Gastrocnemius medialis (tissue), 4 donors: Measurements from ENCODE around the gene NKX2-2. TPM values are rescaled to one million over a fixed set of nuclear protein-coding genes. Genes with fewer than 3 reads are reported as not detected.

ENCODE experiments used
- ATAC-seq, 2 donors: fragments of 150-250 bp; one replicate each; pipeline ENCODE4 v1.9.1; 2016
- DNase-seq, 2 donors: peaks; one replicate each; pipeline ENCODE4 v3.0.0-alpha.2; 2019
- H3K27ac ChIP-seq, 4 donors: fragments of 200-600 bp; sonication (generic); 1 replicate in 1 of 4; 2 replicates in 3 of 4; pipeline ENCODE4 v1.5.1; 2016 to 2018; ENCODE audit warnings: mild to moderate bottlenecking in 2 of 4, moderate library complexity in 1 of 4
- H3K27me3 ChIP-seq, 3 donors: fragments of 200-600 bp; sonication (generic) in 2 of 3; 1 replicate in 1 of 3; 2 replicates in 2 of 3; pipeline versions ENCODE4 v1.5.1 to v1.6.0; 2016 to 2019; ENCODE audit warnings: mild to moderate bottlenecking in 1 of 3, moderate library complexity in 1 of 3
- H3K36me3 ChIP-seq, 2 donors: fragments of 200-600 bp; sonication (generic) in 1 of 2; one replicate each; pipeline ENCODE4 v1.5.1; 2017 to 2018
- H3K4me1 ChIP-seq, 2 donors: fragments of 200-600 bp; sonication (generic) in 1 of 2; one replicate each; pipeline ENCODE4 v1.5.1; 2016 to 2017; ENCODE audit warnings: mild to moderate bottlenecking in 2 of 2
- H3K4me3 ChIP-seq, 4 donors: fragments of 200-600 bp; sonication (generic) in 3 of 4; 1 replicate in 1 of 4; 2 replicates in 3 of 4; pipeline ENCODE4 v1.5.1; 2016 to 2019; ENCODE audit warnings: mild to moderate bottlenecking in 2 of 4
- H3K9me3 ChIP-seq, 3 donors: fragments of 200-600 bp; sonication (generic) in 2 of 3; 1 replicate in 1 of 3; 2 replicates in 2 of 3; pipeline ENCODE4 v1.5.1; 2016 to 2019
- POLR2A ChIP-seq, 2 donors: fragments of 450-650 bp; IDR thresholded peaks; one replicate each; pipeline ENCODE4 v1.6.1; 2017; ENCODE audit warnings: antibody characterized with exemption in 2 of 2, mild to moderate bottlenecking in 2 of 2, moderate library complexity in 2 of 2
- in situ Hi-C, 4 donors: fragments of 200-750 bp; cut with MboI; loops; one replicate each; pipeline versions ENCODE4 v1.15.0 to v1.8.0; 2017; ENCODE audit warnings: low sequenced_read_pairs in 4 of 4
- intact Hi-C: fragments of 100-400 bp; cut with DNase I; formaldehyde crosslinking; loops from one replicate; pipeline ENCODE4 v1.15.1; 2023; ENCODE audit warnings: low total_unique reads
- total RNA-seq, 4 donors: library from RNA; depleted of rRNA; stranded (reverse); fragments of >200 nt; gene quantifications; one replicate each; pipeline versions ENCODE4 v1.1.0 to v1.2.3, GENCODE V29; 2016
- TF ChIP-seq, protein P1 (sequence below), 5 experiments: fragments of 450-650 bp in 3 of 5; fragments of 200-600 bp in 2 of 5; sonication (generic) in 2 of 5; IDR thresholded peaks in 4 of 5; conservative IDR thresholded peaks in 1 of 5; 1 replicate in 4 of 5; 2 replicates in 1 of 5; pipeline ENCODE4 v1.5.1; 2016 to 2019; ENCODE audit warnings: antibody characterized with exemption in 5 of 5, mild to moderate bottlenecking in 3 of 5, moderate library complexity in 3 of 5

NKX2-2 gene
- total RNA-seq, 4 donors from 2014 or later: not detected

DNA sequence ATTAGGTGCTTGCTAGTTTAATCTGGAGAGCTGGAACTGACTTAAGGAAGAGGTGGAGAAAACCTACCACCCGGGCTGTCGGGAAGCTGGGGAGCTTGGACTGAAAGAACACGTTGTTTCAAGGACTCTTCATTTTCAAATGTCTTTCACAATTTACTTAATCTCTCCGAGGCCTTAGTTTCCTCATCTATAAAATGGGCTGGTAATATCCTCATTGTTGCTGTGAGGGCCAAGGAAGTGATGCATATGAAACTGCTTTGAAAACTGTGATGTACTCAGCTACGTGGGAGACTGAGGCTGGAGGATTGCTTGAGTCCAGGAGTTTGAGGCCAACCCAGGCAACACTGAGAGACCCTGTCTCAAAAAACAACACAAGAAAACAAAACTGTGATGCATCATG is 36.7 kb upstream of the NKX2-2 start:
- Histone ChIP-seq H3K4me3 (no peak overlapping the region), H3K27ac (no peak overlapping the region), H3K9me3 (no peaks in the 10 kb centered on the region), H3K36me3 (no peaks in the 10 kb centered on the region), H3K4me1 (no peaks in the 10 kb centered on the region), H3K27me3 (peaks cover 0 to 16% (median 0%) of the 10 kb centered on the region in 3 donors)
- in situ Hi-C loops: no loop called here
- DNase-seq (no peak), ATAC-seq (no peak)
- TF ChIP-seq, protein P1, sequence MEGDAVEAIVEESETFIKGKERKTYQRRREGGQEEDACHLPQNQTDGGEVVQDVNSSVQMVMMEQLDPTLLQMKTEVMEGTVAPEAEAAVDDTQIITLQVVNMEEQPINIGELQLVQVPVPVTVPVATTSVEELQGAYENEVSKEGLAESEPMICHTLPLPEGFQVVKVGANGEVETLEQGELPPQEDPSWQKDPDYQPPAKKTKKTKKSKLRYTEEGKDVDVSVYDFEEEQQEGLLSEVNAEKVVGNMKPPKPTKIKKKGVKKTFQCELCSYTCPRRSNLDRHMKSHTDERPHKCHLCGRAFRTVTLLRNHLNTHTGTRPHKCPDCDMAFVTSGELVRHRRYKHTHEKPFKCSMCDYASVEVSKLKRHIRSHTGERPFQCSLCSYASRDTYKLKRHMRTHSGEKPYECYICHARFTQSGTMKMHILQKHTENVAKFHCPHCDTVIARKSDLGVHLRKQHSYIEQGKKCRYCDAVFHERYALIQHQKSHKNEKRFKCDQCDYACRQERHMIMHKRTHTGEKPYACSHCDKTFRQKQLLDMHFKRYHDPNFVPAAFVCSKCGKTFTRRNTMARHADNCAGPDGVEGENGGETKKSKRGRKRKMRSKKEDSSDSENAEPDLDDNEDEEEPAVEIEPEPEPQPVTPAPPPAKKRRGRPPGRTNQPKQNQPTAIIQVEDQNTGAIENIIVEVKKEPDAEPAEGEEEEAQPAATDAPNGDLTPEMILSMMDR (IDR thresholded peaks at IDR 0.05 in 4 of 5, conservative IDR thresholded peaks at IDR 0.05 in 1 of 5): no peak
- TF ChIP-seq POLR2A (IDR thresholded peaks at IDR 0.05): no peak
- intact Hi-C loops: no loop called here

DNA sequence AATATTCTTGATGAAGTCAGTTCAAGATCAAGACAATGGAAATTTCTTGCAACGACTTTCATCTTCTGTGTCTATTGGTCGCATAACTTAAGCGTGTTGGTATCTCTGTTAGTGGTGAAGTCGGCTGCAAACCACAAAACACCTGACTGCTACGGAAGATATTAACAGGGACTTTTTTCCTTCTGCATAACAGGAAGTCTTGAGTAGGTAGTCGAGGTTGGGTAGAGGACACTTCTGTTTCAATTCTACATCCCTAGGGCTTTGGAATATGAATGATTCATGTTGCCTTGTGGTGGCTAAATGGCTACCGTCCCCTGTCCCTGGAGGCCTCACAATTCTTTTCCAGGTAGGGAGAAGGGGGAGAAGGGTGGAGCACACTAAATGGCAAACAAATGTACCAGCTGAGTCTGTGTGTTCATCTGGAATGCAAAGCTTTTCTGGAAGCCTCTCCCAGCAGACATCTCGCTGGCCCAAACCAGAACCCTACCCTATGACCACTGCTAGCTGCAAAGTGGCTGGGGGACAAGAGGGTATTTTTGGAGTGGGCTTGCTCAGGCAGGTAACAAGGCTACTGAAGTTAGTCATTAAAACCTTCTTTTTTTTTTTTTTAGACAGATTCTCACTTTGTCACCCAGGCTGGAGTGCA is 34.6 kb upstream of the NKX2-2 start:
- TF ChIP-seq POLR2A (IDR thresholded peaks at IDR 0.05): no peak
- TF ChIP-seq, protein P1 (IDR thresholded peaks at IDR 0.05 in 4 of 5, conservative IDR thresholded peaks at IDR 0.05 in 1 of 5): no peak

GRCh38 chr20:21546355-21546754 is 32.5 kb upstream of the NKX2-2 start:
- H3K27ac ChIP-seq: no peak overlapping the region
- no peaks in the 10 kb centered on the region for H3K36me3 ChIP-seq
- no peaks in the 10 kb centered on the region for H3K4me1 ChIP-seq
- no peaks in the 10 kb centered on the region for H3K27me3 ChIP-seq
- TF ChIP-seq, protein P1 (IDR thresholded peaks at IDR 0.05 in 4 of 5, conservative IDR thresholded peaks at IDR 0.05 in 1 of 5): no peak
- intact Hi-C loops: no loop called here
- ATAC-seq (no peak), DNase-seq (no peak)
- in situ Hi-C loops: no loop called here
- no peak overlapping the region for H3K4me3 ChIP-seq
- no peaks in the 10 kb centered on the region for H3K9me3 ChIP-seq

More for the DNA sequence above, 34.6 kb upstream of the NKX2-2 start:
- no peak overlapping the region for H3K4me3 ChIP-seq
- no peaks in the 10 kb centered on the region for H3K9me3 ChIP-seq
- in situ Hi-C loops: no loop called here
- H3K36me3 ChIP-seq: no peaks in the 10 kb centered on the region
- no peaks in the 10 kb centered on the region for H3K4me1 ChIP-seq
- H3K27ac ChIP-seq: no peak overlapping the region
- intact Hi-C loops: no loop called here
- H3K27me3 ChIP-seq: peaks cover 0 to 5% (median 0%) of the 10 kb centered on the region in 3 donors
- DNase-seq (no peak), ATAC-seq (no peak)

DNA sequence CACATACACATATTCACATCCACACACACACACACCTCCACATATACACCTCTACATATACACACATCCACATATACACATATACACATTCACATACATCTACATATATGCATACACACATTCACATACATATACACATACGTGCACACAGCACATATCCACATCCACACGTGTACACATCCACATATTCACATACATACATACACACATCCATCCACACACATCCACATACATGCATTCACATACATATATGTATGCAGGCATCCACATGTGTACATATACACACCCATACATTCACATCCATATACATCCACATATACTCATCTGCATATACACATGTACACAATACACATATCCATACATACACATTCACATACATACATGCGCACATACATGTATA is 25.6 kb upstream of the NKX2-2 start:
- no peak for ATAC-seq
- Histone ChIP-seq H3K9me3 (no peaks in the 10 kb centered on the region), H3K36me3 (no peaks in the 10 kb centered on the region), H3K27me3 (peaks cover 0 to 3% (median 0%) of the 10 kb centered on the region in 3 donors), H3K4me3 (no peak overlapping the region), H3K4me1 (no peaks in the 10 kb centered on the region), H3K27ac (no peak overlapping the region)
- in situ Hi-C loops (no loop called here), intact Hi-C loops (no loop called here)
- DNase-seq: no peak
- TF ChIP-seq, protein P1 (IDR thresholded peaks at IDR 0.05 in 4 of 5, conservative IDR thresholded peaks at IDR 0.05 in 1 of 5): no peak
- TF ChIP-seq POLR2A (IDR thresholded peaks at IDR 0.05): no peak

DNA sequence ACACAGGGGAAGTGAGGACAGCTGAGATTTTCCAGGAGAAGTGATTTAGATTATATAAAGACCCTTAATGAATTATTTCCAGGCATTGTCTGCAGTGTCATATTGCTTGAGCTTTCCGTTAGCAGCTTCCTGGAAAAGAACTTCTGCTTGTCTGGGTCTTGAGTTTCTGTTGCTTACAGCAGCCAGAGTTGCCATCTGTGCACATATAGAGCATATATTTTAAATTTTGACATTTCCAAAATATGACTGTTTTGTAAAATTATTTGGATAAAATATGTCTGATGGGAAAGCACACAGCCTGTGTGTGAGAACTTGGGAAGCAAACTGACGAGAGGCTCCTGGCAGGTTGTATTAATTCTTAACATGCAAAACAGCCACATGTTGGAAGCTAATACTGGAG is 21.0 kb upstream of the NKX2-2 start:
- no peak for DNase-seq
- intact Hi-C loops (no loop called here), in situ Hi-C loops (no loop called here)
- no peaks in the 10 kb centered on the region for H3K4me1 ChIP-seq
- no peak for ATAC-seq
- peaks cover 0 to 9% (median 0%) of the 10 kb centered on the region in 3 donors for H3K27me3 ChIP-seq
- no peaks in the 10 kb centered on the region for H3K36me3 ChIP-seq
- no peak overlapping the region for H3K27ac ChIP-seq
- no peaks in the 10 kb centered on the region for H3K9me3 ChIP-seq
- no peak overlapping the region for H3K4me3 ChIP-seq
- TF ChIP-seq, protein P1 (IDR thresholded peaks at IDR 0.05 in 4 of 5, conservative IDR thresholded peaks at IDR 0.05 in 1 of 5): no peak
- no peak for TF ChIP-seq POLR2A (IDR thresholded peaks at IDR 0.05)
